Psoas muscle (tissue), 8 donors: ENCODE data around the gene MATR3. TPM values are rescaled to one million over a fixed set of nuclear protein-coding genes. Genes with fewer than 3 reads are reported as not detected.

ENCODE experiments used
- ATAC-seq, 4 donors: fragments of 200-7000 bp; cut with Tn5 transposase; one replicate each; pipeline ENCODE4 v1.9.1; 2020; ENCODE audit warnings: moderate library complexity in 3 of 4, mild to moderate bottlenecking in 2 of 4
- DNase-seq, 2 donors: peaks; one replicate each; pipeline ENCODE4 v3.0.0-alpha.2; 2020
- H3K27ac ChIP-seq: fragments of 200-600 bp; one replicate; pipeline ENCODE4 v1.8.0; 2022
- H3K27me3 ChIP-seq, 3 donors: fragments of 200-600 bp in 1 of 3; one replicate each; pipeline versions ENCODE4 v1.6.1 to v1.8.0; 2013 to 2022; ENCODE audit warnings: low read length in 2 of 3, mild to moderate bottlenecking in 2 of 3, moderate library complexity in 1 of 3; ENCODE audit not compliant: insufficient read depth in 3 of 3
- H3K36me3 ChIP-seq, 2 donors: fragments of 200-600 bp in 1 of 2; one replicate each; pipeline versions ENCODE4 v1.6.1 to v1.8.0; 2013 to 2022; ENCODE audit warnings: low read depth in 1 of 2, mild to moderate bottlenecking in 1 of 2, moderate library complexity in 1 of 2; ENCODE audit not compliant: insufficient read depth in 1 of 2
- H3K4me1 ChIP-seq: fragments of 200-600 bp; one replicate; pipeline ENCODE4 v1.8.0; 2022
- H3K4me3 ChIP-seq: fragments of 200-600 bp; one replicate; pipeline ENCODE4 v1.8.0; 2022; ENCODE audit warnings: mild to moderate bottlenecking
- H3K9me3 ChIP-seq: fragments of 200-600 bp; one replicate; pipeline ENCODE4 v1.8.0; 2022
- CTCF ChIP-seq: fragments of 200-600 bp; IDR thresholded peaks from one replicate; pipeline ENCODE4 v1.8.0; 2022; ENCODE audit warnings: antibody characterized with exemption
- WGBS, 3 donors: extraction: QIAGEN DNeasy Blood & Tissue Kit; methylation state at CpG; one replicate each; pipeline versions ENCODE4 v1.1.6 to v1.1.7; 2013; 5-methylcytosine and 5-hydroxymethylcytosine counted together
- intact Hi-C, 2 donors: fragments of 100-400 bp; cut with DNase I; formaldehyde crosslinking; loops; one replicate each; pipeline versions ENCODE4 v1.11.0 to v1.14.2; 2022
- polyA plus RNA-seq, 3 donors: library from polyadenylated mRNA; stranded (reverse); fragments of 200-250 nt; gene quantifications; one replicate each; pipeline ENCODE4 v1.2.3, GENCODE V29; 2013
- total RNA-seq, 4 donors: library from RNA; stranded (reverse); fragmentation: NEBNext Ultra II Directional in 2 of 4; extraction: Animal tissue kit (Norgen Biotek cat#: 25700) in 2 of 4; gene quantifications; one replicate each; pipeline versions ENCODE4 v1.2.1 to v1.2.4, GENCODE V29; 2021 to 2023
- donor health status: healthy with polysubstance abuse.
- donor health status: DM: no; HTN: no; CAD: no; lungs with moderate emphysema.
- donor health status: Bipolar disorder and iron deficiency.
- donor health status: healthy.
- donor health status: DM: yes; HTN: yes; CAD: no.
- donor health status: DM: no; HTN: no; CAD: no.
- donor health status: DM: no; HTN: no; CAD: no.
- donor health status: DM: yes; HTN: yes; CAD: no.

MATR3 gene
- total and polyA plus RNA-seq, 7 donors = 92.4 to 153 (median 110) TPM

GRCh38 chr5:139341187-139341688 is 47.7 kb downstream of the MATR3 start:
- Histone ChIP-seq H3K27ac (peak overlapping the region; percentile 100), H3K36me3 (peaks cover 0 to 4% of the 10 kb centered on the region in 2 donors), H3K9me3 (no peaks in the 10 kb centered on the region), H3K27me3 (no peaks in the 10 kb centered on the region), H3K4me1 (peaks cover 25% of the 10 kb centered on the region), H3K4me3 (peak overlapping the region; percentile 98)
- no peak for TF ChIP-seq CTCF
- WGBS, 3 donors = 4 to 8% (median 5%) methylated on average over 15 to 17 of the region's 17 CpGs
- DNase-seq = no peak
- ATAC-seq = no peak
- intact Hi-C loops = loop anchor here (5.0 kb wide), 3 partner anchors 39 to 51 kb away; partner anchors contain the start of gene MZB1 (in 1 of the 2)

DNA sequence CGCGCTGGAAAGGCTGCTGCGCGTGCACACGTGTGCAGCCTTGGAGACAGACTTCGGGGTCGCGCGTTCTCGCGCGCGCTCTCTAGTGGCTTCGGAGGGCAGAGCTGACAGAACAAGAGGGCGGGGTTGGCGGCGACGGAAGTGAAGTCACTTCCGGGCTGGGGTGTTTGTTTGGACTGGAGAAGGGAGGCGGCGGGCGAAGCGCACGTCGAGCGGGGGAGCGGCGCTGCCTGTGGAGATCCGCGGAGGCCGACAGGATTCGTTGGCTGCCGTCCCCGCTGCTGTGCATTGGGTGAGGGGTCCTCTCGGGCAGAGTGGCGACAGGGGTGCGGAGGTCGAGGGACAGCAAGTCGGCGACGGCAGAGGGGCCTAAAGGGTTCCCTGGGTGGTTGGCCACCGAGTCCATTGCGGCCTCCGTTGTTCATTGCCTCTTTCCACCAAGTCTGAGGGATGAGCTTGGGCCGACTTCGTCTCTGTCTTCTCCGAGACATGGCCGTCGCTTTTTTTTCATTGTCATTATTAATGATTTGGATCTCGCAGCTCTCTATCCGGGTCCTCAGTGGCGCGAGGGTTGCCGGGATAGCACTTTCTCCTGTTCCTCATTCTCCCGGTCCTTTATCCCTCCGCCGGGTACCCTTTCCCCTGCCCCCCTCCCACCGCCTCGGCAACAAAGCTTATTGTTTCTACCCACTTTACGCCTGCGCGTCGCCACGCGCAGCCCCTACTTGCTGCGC is 48.3 kb downstream of the MATR3 start, which contains the start of gene PAIP2:
PAIP2 (plus strand) TSS at position 166 of the 734 bp plus-strand sequence. CDS start 21,931 bp downstream, outside the sequence.
- Histone ChIP-seq H3K27ac (peak within 1 kb of the TSS; percentile 100), H3K9me3 (no peaks in the 10 kb centered on the region), H3K36me3 (peaks cover 0 to 4% of the 10 kb centered on the region in 2 donors), H3K27me3 (no peaks in the 10 kb centered on the region), H3K4me1 (peaks cover 25% of the 10 kb centered on the region), H3K4me3 (peak within 1 kb of the TSS; percentile 98)
- ATAC-seq (peak; percentile 96 to 97 (median 96)), DNase-seq (peak; percentile 98 to 99)
- intact Hi-C loops = loop anchor here (5.0 kb wide), 3 partner anchors 40 to 50 kb away; partner anchors contain the start of gene MZB1 (in 1 of the 2)
- TF ChIP-seq CTCF = peak; percentile 72
- 0% methylated on average over 55 to 66 of the region's 66 CpGs for WGBS, 3 donors

GRCh38 chr5:139342423-139342723 is 48.8 kb downstream of the MATR3 start:
- peak overlapping the region; percentile 98 for H3K4me3 ChIP-seq
- H3K4me1 ChIP-seq = peaks cover 25% of the 10 kb centered on the region
- WGBS, 3 donors = 0 to 2% (median 1%) methylated on average over 16 of the region's 16 CpGs
- peaks cover 0 to 4% of the 10 kb centered on the region in 2 donors for H3K36me3 ChIP-seq
- H3K27me3 ChIP-seq = no peaks in the 10 kb centered on the region
- intact Hi-C loops = loop anchor here (5.0 kb wide), 3 partner anchors 40 to 50 kb away; partner anchors contain the start of gene MZB1 (in 1 of the 2)
- H3K9me3 ChIP-seq = no peaks in the 10 kb centered on the region
- DNase-seq = no peak
- TF ChIP-seq CTCF = no peak
- no peak for ATAC-seq
- peak overlapping the region; percentile 100 for H3K27ac ChIP-seq

DNA sequence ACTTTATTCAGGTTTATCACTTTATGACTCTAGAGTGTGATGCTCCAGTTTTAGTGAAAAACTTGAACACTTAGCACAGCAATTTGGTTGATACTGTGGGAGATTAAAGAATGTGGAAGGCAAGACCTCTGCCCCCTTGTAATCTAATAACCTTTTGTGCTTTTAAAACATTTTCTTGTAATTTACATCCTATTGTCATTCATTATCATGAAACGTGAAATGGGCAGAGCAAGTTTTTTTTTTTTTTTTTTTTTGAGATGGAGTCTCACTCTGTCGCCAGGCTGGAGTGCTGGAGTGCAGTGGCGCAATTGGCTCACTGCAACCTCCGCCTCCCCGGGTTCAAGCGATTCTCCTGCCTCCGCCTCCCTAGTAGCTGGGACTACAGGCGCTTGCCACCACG is 49.9 kb downstream of the MATR3 start:
- WGBS, 3 donors = 82 to 85% (median 85%) methylated on average over 9 of the region's 9 CpGs
- Histone ChIP-seq H3K36me3 (peaks cover 0 to 4% of the 10 kb centered on the region in 2 donors), H3K4me3 (peak overlapping the region; percentile 98), H3K4me1 (peaks cover 30% of the 10 kb centered on the region), H3K27ac (peak overlapping the region; percentile 100), H3K9me3 (no peaks in the 10 kb centered on the region), H3K27me3 (no peaks in the 10 kb centered on the region)
- ATAC-seq (no peak), DNase-seq (no peak)
- intact Hi-C loops = loop anchor here (5.0 kb wide), 3 partner anchors 41 to 49 kb away; partner anchors contain the start of gene MZB1 (in 1 of the 2)
- TF ChIP-seq CTCF = no peak
